ENCODE data around the gene AATF.

AATF gene

DNA sequence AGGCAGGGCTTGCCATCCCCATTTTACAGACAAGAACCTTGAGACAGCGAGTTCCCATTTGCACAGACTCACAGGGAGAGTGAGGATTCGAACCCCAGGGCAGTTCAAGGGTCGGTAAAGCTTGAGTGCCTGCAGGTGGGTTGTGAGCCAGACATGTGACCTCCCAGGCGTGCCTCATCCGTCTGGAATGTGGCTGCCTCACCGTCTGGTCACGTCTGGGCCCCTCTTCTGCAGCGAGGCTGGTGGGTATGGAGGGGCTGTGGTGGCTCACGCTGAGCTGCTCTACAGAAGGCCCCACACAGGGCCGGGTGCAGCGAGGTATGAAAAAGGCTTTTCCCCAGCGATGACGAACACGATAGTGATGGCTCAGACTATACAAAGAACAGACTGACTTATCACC lies 47.2 kb upstream of the AATF start:
- Histone ChIP-seq H3K36me3 (replicated peaks; ENCODE audit: insufficient read depth, low read length) (no peaks in the 10 kb centered on the region), H3K4me3 (ENCODE audit: low read length) (no peak overlapping the region), H3K27ac (ENCODE audit: low read length) (no peak overlapping the region), H3K9me3 (replicated peaks; ENCODE audit: insufficient read depth, low read length) (no peaks in the 10 kb centered on the region), H2AFZ (ENCODE audit: low read length) (no peak overlapping the region), H3K9ac (ENCODE audit: low read length) (no peak overlapping the region), H3K27me3 (replicated peaks; ENCODE audit: insufficient read depth, low read length) (no peaks in the 10 kb centered on the region), H3K79me2 (ENCODE audit: low read length) (no peaks in the 10 kb centered on the region), H3F3A (ENCODE audit: insufficient read depth, low read length) (no peaks in the 10 kb centered on the region), H4K20me1 (ENCODE audit: insufficient read depth, low read length) (no peaks in the 10 kb centered on the region), H3K9me2 (replicated peaks; ENCODE audit: insufficient read depth, low read length) (no peaks in the 10 kb centered on the region), H3K4me1 (ENCODE audit: low read length) (no peaks in the 10 kb centered on the region), H3K4me2 (ENCODE audit: low read depth, low read length) (no peak overlapping the region)
- TF ChIP-seq, protein P1, sequence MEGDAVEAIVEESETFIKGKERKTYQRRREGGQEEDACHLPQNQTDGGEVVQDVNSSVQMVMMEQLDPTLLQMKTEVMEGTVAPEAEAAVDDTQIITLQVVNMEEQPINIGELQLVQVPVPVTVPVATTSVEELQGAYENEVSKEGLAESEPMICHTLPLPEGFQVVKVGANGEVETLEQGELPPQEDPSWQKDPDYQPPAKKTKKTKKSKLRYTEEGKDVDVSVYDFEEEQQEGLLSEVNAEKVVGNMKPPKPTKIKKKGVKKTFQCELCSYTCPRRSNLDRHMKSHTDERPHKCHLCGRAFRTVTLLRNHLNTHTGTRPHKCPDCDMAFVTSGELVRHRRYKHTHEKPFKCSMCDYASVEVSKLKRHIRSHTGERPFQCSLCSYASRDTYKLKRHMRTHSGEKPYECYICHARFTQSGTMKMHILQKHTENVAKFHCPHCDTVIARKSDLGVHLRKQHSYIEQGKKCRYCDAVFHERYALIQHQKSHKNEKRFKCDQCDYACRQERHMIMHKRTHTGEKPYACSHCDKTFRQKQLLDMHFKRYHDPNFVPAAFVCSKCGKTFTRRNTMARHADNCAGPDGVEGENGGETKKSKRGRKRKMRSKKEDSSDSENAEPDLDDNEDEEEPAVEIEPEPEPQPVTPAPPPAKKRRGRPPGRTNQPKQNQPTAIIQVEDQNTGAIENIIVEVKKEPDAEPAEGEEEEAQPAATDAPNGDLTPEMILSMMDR (IDR thresholded peaks at IDR 0.05; ENCODE audit: low read length): no peak
- TF ChIP-seq EZH2phosphoT487 (IDR thresholded peaks at IDR 0.05; ENCODE audit: low read length) (no peak), EZH2 (optimal IDR thresholded peaks at IDR 0.05; ENCODE audit: low read depth, low read length) (no peak)
- DNase-seq: no peak

GRCh38 chr17:36907407-36907806 lies 41.3 kb upstream of the AATF start:
- no peaks in the 10 kb centered on the region for H3K9me3 ChIP-seq (replicated peaks; ENCODE audit: insufficient read depth, low read length)
- DNase-seq: no peak
- TF ChIP-seq EZH2 (optimal IDR thresholded peaks at IDR 0.05; ENCODE audit: low read depth, low read length): no peak
- TF ChIP-seq, protein P1 (IDR thresholded peaks at IDR 0.05; ENCODE audit: low read length): no peak
- TF ChIP-seq EZH2phosphoT487 (IDR thresholded peaks at IDR 0.05; ENCODE audit: low read length): no peak
- no peak overlapping the region for H3K9ac ChIP-seq (ENCODE audit: low read length)
- H3K9me2 ChIP-seq (replicated peaks; ENCODE audit: insufficient read depth, low read length): no peaks in the 10 kb centered on the region
- no peak overlapping the region for H2AFZ ChIP-seq (ENCODE audit: low read length)
- no peaks in the 10 kb centered on the region for H3K4me1 ChIP-seq (ENCODE audit: low read length)
- H3K79me2 ChIP-seq (ENCODE audit: low read length): no peaks in the 10 kb centered on the region
- H3K27ac ChIP-seq (ENCODE audit: low read length): no peak overlapping the region
- H3K27me3 ChIP-seq (replicated peaks; ENCODE audit: insufficient read depth, low read length): no peaks in the 10 kb centered on the region
- H3K36me3 ChIP-seq (replicated peaks; ENCODE audit: insufficient read depth, low read length): no peaks in the 10 kb centered on the region
- no peak overlapping the region for H3K4me2 ChIP-seq (ENCODE audit: low read depth, low read length)
- no peaks in the 10 kb centered on the region for H3F3A ChIP-seq (ENCODE audit: insufficient read depth, low read length)
- H3K4me3 ChIP-seq (ENCODE audit: low read length): no peak overlapping the region
- H4K20me1 ChIP-seq (ENCODE audit: insufficient read depth, low read length): no peaks in the 10 kb centered on the region

DNA sequence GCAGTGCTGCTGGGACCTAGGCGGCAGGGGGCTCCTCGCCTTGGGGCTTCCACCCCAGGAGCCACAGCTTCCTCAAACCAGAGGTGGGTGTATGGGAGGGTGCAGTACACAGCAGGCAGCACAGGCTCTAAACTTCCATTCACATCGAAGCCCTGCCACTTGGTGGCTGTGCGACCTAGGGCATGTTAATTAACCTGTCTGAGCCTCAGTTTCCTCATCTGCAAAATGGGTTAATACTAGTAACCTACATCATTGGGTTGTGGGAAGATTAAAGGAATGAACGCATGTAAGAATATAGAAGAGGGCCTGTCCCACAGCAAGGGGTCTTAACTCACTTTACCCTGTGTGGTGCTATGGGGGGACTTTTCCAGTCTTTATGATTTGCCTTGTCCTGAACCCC lies 38.2 kb upstream of the AATF start:
- no peaks in the 10 kb centered on the region for H3K36me3 ChIP-seq (replicated peaks; ENCODE audit: insufficient read depth, low read length)
- H3K27me3 ChIP-seq (replicated peaks; ENCODE audit: insufficient read depth, low read length): no peaks in the 10 kb centered on the region
- no peaks in the 10 kb centered on the region for H3K79me2 ChIP-seq (ENCODE audit: low read length)
- no peak overlapping the region for H3K4me2 ChIP-seq (ENCODE audit: low read depth, low read length)
- DNase-seq: no peak
- no peak overlapping the region for H3K9ac ChIP-seq (ENCODE audit: low read length)
- H3K4me1 ChIP-seq (ENCODE audit: low read length): no peaks in the 10 kb centered on the region
- no peak for TF ChIP-seq EZH2 (optimal IDR thresholded peaks at IDR 0.05; ENCODE audit: low read depth, low read length)
- TF ChIP-seq EZH2phosphoT487 (IDR thresholded peaks at IDR 0.05; ENCODE audit: low read length): no peak
- TF ChIP-seq, protein P1 (IDR thresholded peaks at IDR 0.05; ENCODE audit: low read length): no peak
- H4K20me1 ChIP-seq (ENCODE audit: insufficient read depth, low read length): no peaks in the 10 kb centered on the region
- no peaks in the 10 kb centered on the region for H3K9me3 ChIP-seq (replicated peaks; ENCODE audit: insufficient read depth, low read length)
- H3K4me3 ChIP-seq (ENCODE audit: low read length): no peak overlapping the region
- no peaks in the 10 kb centered on the region for H3F3A ChIP-seq (ENCODE audit: insufficient read depth, low read length)
- no peaks in the 10 kb centered on the region for H3K9me2 ChIP-seq (replicated peaks; ENCODE audit: insufficient read depth, low read length)
- no peak overlapping the region for H3K27ac ChIP-seq (ENCODE audit: low read length)
- no peak overlapping the region for H2AFZ ChIP-seq (ENCODE audit: low read length)
